RCC 7860 (cell line): ENCODE data around the gene MST1R.

Experiments
- DNase-seq: peaks from one replicate; pipeline ENCODE4 v3.0.0-alpha.2; 2015; ENCODE audit warnings: low spot score
- FAIRE-seq: peaks from 2 replicates; lab custom pipeline; 2012; peaks lifted over from hg19 to GRCh38; lab: Jason Lieb, UNC

MST1R gene

GRCh38 chr3:49879721-49880120 is 24.0 kb downstream of the MST1R start:
- no peak for DNase-seq
- FAIRE-seq: no peak

GRCh38 chr3:49878686-49879085 is 25.0 kb downstream of the MST1R start:
- FAIRE-seq (no peak), DNase-seq (no peak)

GRCh38 chr3:49877716-49878115 is 26.0 kb downstream of the MST1R start:
- FAIRE-seq (no peak), DNase-seq (no peak)

GRCh38 chr3:49876567-49876966 is 27.1 kb downstream of the MST1R start:
- FAIRE-seq: no peak
- DNase-seq: no peak

- no peak for FAIRE-seq
- DNase-seq: no peak
Observed at GRCh38 chr3:49873623-49874022, 30.1 kb downstream of the MST1R start.

GRCh38 chr3:49872801-49873281 is 30.8 kb downstream of the MST1R start:
- no peak for FAIRE-seq
- DNase-seq: peak; percentile 4

GRCh38 chr3:49871531-49872153 is 32.0 kb downstream of the MST1R start:
- DNase-seq (no peak), FAIRE-seq (no peak)

GRCh38 chr3:49869525-49870126 is 34.0 kb downstream of the MST1R start, which contains the start of gene CAMKV:
Gene CAMKV, minus strand, starts transcription at chr3:49869906. Its CDS starts 7,518 bp downstream, at chr3:49862388.
- DNase-seq (no peak), FAIRE-seq (no peak)

- FAIRE-seq: no peak
- DNase-seq: no peak
Observed at GRCh38 chr3:49868862-49869466, 34.7 kb downstream of the MST1R start.

GRCh38 chr3:49867871-49868321 is 35.8 kb downstream of the MST1R start:
- no peak for FAIRE-seq

GRCh38 chr3:49867400-49867799 is 36.3 kb downstream of the MST1R start:
- no peak for FAIRE-seq
- no peak for DNase-seq

More at GRCh38 chr3:49867871-49868321, 35.8 kb downstream of the MST1R start:
- DNase-seq: no peak

GRCh38 chr3:49865198-49865784 is 38.4 kb downstream of the MST1R start:
- no peak for FAIRE-seq
- no peak for DNase-seq

GRCh38 chr3:49864505-49864904 is 39.2 kb downstream of the MST1R start:
- FAIRE-seq: no peak
- DNase-seq: no peak

- no peak for FAIRE-seq
Observed at GRCh38 chr3:49859576-49860305, 43.9 kb downstream of the MST1R start.

GRCh38 chr3:49856181-49857005 is 47.3 kb downstream of the MST1R start, which contains the start of gene TRAIP:
Gene TRAIP, minus strand, starts transcription at chr3:49856564. Its CDS starts 111 bp downstream, at chr3:49856453.
- FAIRE-seq (peak; percentile 86), DNase-seq (peak; percentile 77)

More at GRCh38 chr3:49859576-49860305, 43.9 kb downstream of the MST1R start:
- no peak for DNase-seq

- no peak for FAIRE-seq
- no peak for DNase-seq
Observed at GRCh38 chr3:49855662-49856061, 48.0 kb downstream of the MST1R start.

GRCh38 chr3:49845694-49846093 is 58.0 kb downstream of the MST1R start:
- DNase-seq (no peak), FAIRE-seq (no peak)

- DNase-seq (no peak), FAIRE-seq (no peak)
Observed at GRCh38 chr3:49844464-49845183, 59.0 kb downstream of the MST1R start.

- no peak for DNase-seq
- no peak for FAIRE-seq
Observed at GRCh38 chr3:49842843-49843517, 60.7 kb downstream of the MST1R start.
